IMR-90 (cell line): Measurements from ENCODE around the gene CRIM1.

Experiments used
- CEBPB ChIP-seq: IDR thresholded peaks from 2 replicates; pipeline ENCODE4 v1.6.1; 2012; ENCODE audit warnings: low read depth, low read length, improper control_type of control experiment
- FOS ChIP-seq: fragments of 150-350 bp; IDR thresholded peaks from 2 replicates; pipeline ENCODE4 v1.6.1; 2016; ENCODE audit warnings: low read depth, low read length
- POLR2A ChIP-seq: IDR thresholded peaks from 2 replicates; pipeline ENCODE4 v1.6.1; 2012; ENCODE audit warnings: mild to moderate bottlenecking, low read depth, low read length
- RAD21 ChIP-seq: IDR thresholded peaks from 2 replicates; pipeline ENCODE4 v1.6.1; 2012; ENCODE audit warnings: low read length, improper control_type of control experiment
- RCOR1 ChIP-seq: IDR thresholded peaks from 2 replicates; pipeline ENCODE4 v1.6.1; 2012; ENCODE audit warnings: mild to moderate bottlenecking, low read length, improper control_type of control experiment; ENCODE audit not compliant: insufficient replicate concordance
- TF ChIP-seq, protein P1 (sequence below): conservative IDR thresholded peaks from 2 replicates; pipeline ENCODE4 v1.5.1; 2012; ENCODE audit warnings: mild to moderate bottlenecking, low read depth, low read length, improper control_type of control experiment
- TF ChIP-seq, protein P2 (sequence below): fragments of 150-350 bp; IDR thresholded peaks from 2 replicates; pipeline ENCODE4 v1.6.1; 2016; ENCODE audit warnings: low read depth, mild to moderate bottlenecking, low read length, moderate library complexity, borderline replicate concordance
- TF ChIP-seq, protein P3 (sequence below): fragments of 150-350 bp; IDR thresholded peaks from 2 replicates; pipeline ENCODE4 v1.6.1; 2017; ENCODE audit warnings: mild to moderate bottlenecking, antibody characterized with exemption, low read length, low read depth

- TF ChIP-seq, protein P1, sequence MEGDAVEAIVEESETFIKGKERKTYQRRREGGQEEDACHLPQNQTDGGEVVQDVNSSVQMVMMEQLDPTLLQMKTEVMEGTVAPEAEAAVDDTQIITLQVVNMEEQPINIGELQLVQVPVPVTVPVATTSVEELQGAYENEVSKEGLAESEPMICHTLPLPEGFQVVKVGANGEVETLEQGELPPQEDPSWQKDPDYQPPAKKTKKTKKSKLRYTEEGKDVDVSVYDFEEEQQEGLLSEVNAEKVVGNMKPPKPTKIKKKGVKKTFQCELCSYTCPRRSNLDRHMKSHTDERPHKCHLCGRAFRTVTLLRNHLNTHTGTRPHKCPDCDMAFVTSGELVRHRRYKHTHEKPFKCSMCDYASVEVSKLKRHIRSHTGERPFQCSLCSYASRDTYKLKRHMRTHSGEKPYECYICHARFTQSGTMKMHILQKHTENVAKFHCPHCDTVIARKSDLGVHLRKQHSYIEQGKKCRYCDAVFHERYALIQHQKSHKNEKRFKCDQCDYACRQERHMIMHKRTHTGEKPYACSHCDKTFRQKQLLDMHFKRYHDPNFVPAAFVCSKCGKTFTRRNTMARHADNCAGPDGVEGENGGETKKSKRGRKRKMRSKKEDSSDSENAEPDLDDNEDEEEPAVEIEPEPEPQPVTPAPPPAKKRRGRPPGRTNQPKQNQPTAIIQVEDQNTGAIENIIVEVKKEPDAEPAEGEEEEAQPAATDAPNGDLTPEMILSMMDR: no peak
- TF ChIP-seq POLR2A: no peak
- no peak for TF ChIP-seq RCOR1
- TF ChIP-seq RAD21: no peak
- no peak for TF ChIP-seq CEBPB
- TF ChIP-seq FOS: no peak
- TF ChIP-seq, protein P2, sequence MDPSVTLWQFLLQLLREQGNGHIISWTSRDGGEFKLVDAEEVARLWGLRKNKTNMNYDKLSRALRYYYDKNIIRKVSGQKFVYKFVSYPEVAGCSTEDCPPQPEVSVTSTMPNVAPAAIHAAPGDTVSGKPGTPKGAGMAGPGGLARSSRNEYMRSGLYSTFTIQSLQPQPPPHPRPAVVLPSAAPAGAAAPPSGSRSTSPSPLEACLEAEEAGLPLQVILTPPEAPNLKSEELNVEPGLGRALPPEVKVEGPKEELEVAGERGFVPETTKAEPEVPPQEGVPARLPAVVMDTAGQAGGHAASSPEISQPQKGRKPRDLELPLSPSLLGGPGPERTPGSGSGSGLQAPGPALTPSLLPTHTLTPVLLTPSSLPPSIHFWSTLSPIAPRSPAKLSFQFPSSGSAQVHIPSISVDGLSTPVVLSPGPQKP: no peak
- TF ChIP-seq, protein P3, sequence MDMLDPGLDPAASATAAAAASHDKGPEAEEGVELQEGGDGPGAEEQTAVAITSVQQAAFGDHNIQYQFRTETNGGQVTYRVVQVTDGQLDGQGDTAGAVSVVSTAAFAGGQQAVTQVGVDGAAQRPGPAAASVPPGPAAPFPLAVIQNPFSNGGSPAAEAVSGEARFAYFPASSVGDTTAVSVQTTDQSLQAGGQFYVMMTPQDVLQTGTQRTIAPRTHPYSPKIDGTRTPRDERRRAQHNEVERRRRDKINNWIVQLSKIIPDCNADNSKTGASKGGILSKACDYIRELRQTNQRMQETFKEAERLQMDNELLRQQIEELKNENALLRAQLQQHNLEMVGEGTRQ: no peak
Measured at GRCh38 chr2:36526226-36526625, 170.6 kb downstream of the CRIM1 start.
